HepG2 (cell line): ENCODE results near the gene TGM5.

Experiments
- CBX2 ChIP-seq, 2 experiments: fragments of 200-600 bp in 1 of 2; sonication (generic); formaldehyde crosslinking in 1 of 2; IDR thresholded peaks; 2 replicates each; pipeline versions ENCODE4 v1.7.0 to v1.8.1; 2018 to 2022; ENCODE audit warnings: low read depth in 2 of 2, low read length in 1 of 2, mild to moderate bottlenecking in 1 of 2, missing genetic modification reagents in 1 of 2
- CHCHD3 ChIP-seq: sonication (generic); formaldehyde crosslinking; IDR thresholded peaks from 2 replicates; pipeline ENCODE4 v1.8.0; 2022; ENCODE audit warnings: mild to moderate bottlenecking, missing genetic modification reagents, moderate library complexity
- KMT2B ChIP-seq: IDR thresholded peaks from 2 replicates; pipeline ENCODE4 v1.6.1; 2016; ENCODE audit warnings: missing genetic modification reagents, missing compliant biosample characterization
- NFKB2 ChIP-seq: sonication (generic); formaldehyde crosslinking; IDR thresholded peaks from 2 replicates; pipeline ENCODE4 v1.4.0; 2020; ENCODE audit warnings: missing genetic modification reagents, borderline replicate concordance
- POLR2AphosphoS5 ChIP-seq: IDR thresholded peaks from 2 replicates; pipeline ENCODE4 v1.6.1; 2012; ENCODE audit warnings: low read depth, low read length
- TBP ChIP-seq: sonication (generic); formaldehyde crosslinking; IDR thresholded peaks from 2 replicates; pipeline ENCODE4 v1.5.0; 2020; ENCODE audit warnings: missing genetic modification reagents
- ZSCAN20 ChIP-seq: sonication (generic); formaldehyde crosslinking; IDR thresholded peaks from 2 replicates; pipeline ENCODE4 v1.4.0; 2020; ENCODE audit warnings: missing genetic modification reagents, mild to moderate bottlenecking, borderline replicate concordance
- TF ChIP-seq, protein P1 (sequence below): sonication (generic); formaldehyde crosslinking; IDR thresholded peaks from 2 replicates; pipeline ENCODE4 v1.5.0; 2020; ENCODE audit warnings: missing genetic modification reagents

- TF ChIP-seq POLR2AphosphoS5 (no peak), ZSCAN20 (CRISPR knock-in tag) (no peak), NFKB2 (CRISPR knock-in tag) (no peak), CBX2 (IDR thresholded peaks at IDR 0.05; ENCODE audit: low read depth, low read length) (no peak), CBX2 (CRISPR knock-in tag; IDR thresholded peaks at IDR 0.05; ENCODE audit: low read depth) (no peak), KMT2B (CRISPR knock-in tag) (no peak), CHCHD3 (CRISPR knock-in tag) (no peak), TBP (CRISPR knock-in tag) (no peak)
- TF ChIP-seq, protein P1, sequence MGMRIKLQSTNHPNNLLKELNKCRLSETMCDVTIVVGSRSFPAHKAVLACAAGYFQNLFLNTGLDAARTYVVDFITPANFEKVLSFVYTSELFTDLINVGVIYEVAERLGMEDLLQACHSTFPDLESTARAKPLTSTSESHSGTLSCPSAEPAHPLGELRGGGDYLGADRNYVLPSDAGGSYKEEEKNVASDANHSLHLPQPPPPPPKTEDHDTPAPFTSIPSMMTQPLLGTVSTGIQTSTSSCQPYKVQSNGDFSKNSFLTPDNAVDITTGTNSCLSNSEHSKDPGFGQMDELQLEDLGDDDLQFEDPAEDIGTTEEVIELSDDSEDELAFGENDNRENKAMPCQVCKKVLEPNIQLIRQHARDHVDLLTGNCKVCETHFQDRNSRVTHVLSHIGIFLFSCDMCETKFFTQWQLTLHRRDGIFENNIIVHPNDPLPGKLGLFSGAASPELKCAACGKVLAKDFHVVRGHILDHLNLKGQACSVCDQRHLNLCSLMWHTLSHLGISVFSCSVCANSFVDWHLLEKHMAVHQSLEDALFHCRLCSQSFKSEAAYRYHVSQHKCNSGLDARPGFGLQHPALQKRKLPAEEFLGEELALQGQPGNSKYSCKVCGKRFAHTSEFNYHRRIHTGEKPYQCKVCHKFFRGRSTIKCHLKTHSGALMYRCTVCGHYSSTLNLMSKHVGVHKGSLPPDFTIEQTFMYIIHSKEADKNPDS (CRISPR knock-in tag), result no peak
Measured at GRCh38 chr15:43190178-43190577, 76.5 kb downstream of the TGM5 start.
